ENCODE data around the gene NKAIN4.

Gene NKAIN4

GRCh38 chr20:63264519-63264918, 10.3 kb upstream of the NKAIN4 start:
- H3K27ac Mint-ChIP-seq, result peak overlapping the region; percentile 70 to 93 (median 89)
- H3K4me3 Mint-ChIP-seq, result peak overlapping the region in 2 of 3 experiments; percentile 46 to 66
- peaks cover 87% of the 10 kb centered on the region for H3K4me1 Mint-ChIP-seq
- no peaks in the 10 kb centered on the region for H3K36me3 Mint-ChIP-seq (ENCODE audit: low read depth)
- no peak for TF ChIP-seq CTCF (IDR thresholded peaks at IDR 0.05; ENCODE audit: unreplicated experiment in 3 of 3)
- no peaks in the 10 kb centered on the region for H3K9me3 Mint-ChIP-seq
- H3K27me3 Mint-ChIP-seq (ENCODE audit: low read depth), result peaks cover 4% of the 10 kb centered on the region

- Mint-ChIP-seq H3K36me3 (ENCODE audit: low read depth) (no peaks in the 10 kb centered on the region), H3K27me3 (ENCODE audit: low read depth) (peaks cover 4% of the 10 kb centered on the region), H3K9me3 (no peaks in the 10 kb centered on the region), H3K4me3 (no peak overlapping the region), H3K4me1 (peaks cover 88% of the 10 kb centered on the region), H3K27ac (peak overlapping the region; percentile 70 to 93 (median 89))
- no peak for TF ChIP-seq CTCF (IDR thresholded peaks at IDR 0.05; ENCODE audit: unreplicated experiment in 3 of 3)
Observed at GRCh38 chr20:63264000-63264399, 9.7 kb upstream of the NKAIN4 start.

- no peak for TF ChIP-seq CTCF (IDR thresholded peaks at IDR 0.05; ENCODE audit: unreplicated experiment in 3 of 3)
- peaks cover 7% of the 10 kb centered on the region for H3K27me3 Mint-ChIP-seq (ENCODE audit: low read depth)
- no peaks in the 10 kb centered on the region for H3K9me3 Mint-ChIP-seq
- peaks cover 88% of the 10 kb centered on the region for H3K4me1 Mint-ChIP-seq
- peak overlapping the region; percentile 70 to 99 (median 98) for H3K27ac Mint-ChIP-seq
- H3K36me3 Mint-ChIP-seq (ENCODE audit: low read depth), result no peaks in the 10 kb centered on the region
- H3K4me3 Mint-ChIP-seq, result peak overlapping the region in 2 of 3 experiments; percentile 4 to 26
Observed at GRCh38 chr20:63262836-63263235, 8.6 kb upstream of the NKAIN4 start.

GRCh38 chr20:63261795-63262528, 7.7 kb upstream of the NKAIN4 start:
- Mint-ChIP-seq H3K4me3 (peak overlapping the region; percentile 33 to 63 (median 36)), H3K36me3 (ENCODE audit: low read depth) (no peaks in the 10 kb centered on the region), H3K27me3 (ENCODE audit: low read depth) (peaks cover 10% of the 10 kb centered on the region), H3K4me1 (peaks cover 88% of the 10 kb centered on the region), H3K27ac (peak overlapping the region; percentile 96 to 99 (median 98)), H3K9me3 (no peaks in the 10 kb centered on the region)
- TF ChIP-seq CTCF (IDR thresholded peaks at IDR 0.05; ENCODE audit: unreplicated experiment in 3 of 3), result no peak

GRCh38 chr20:63261060-63261794, 7.0 kb upstream of the NKAIN4 start:
- no peak for TF ChIP-seq CTCF (IDR thresholded peaks at IDR 0.05; ENCODE audit: unreplicated experiment in 3 of 3)

More at GRCh38 chr20:63261060-63261794, 7.0 kb upstream of the NKAIN4 start:
- H3K36me3 Mint-ChIP-seq (ENCODE audit: low read depth), result no peaks in the 10 kb centered on the region
- H3K27me3 Mint-ChIP-seq (ENCODE audit: low read depth), result peaks cover 12% of the 10 kb centered on the region
- H3K4me1 Mint-ChIP-seq, result peaks cover 90% of the 10 kb centered on the region
- H3K27ac Mint-ChIP-seq, result peak overlapping the region; percentile 96 to 99 (median 98)
- H3K9me3 Mint-ChIP-seq, result no peaks in the 10 kb centered on the region
- peak overlapping the region; percentile 33 to 63 (median 46) for H3K4me3 Mint-ChIP-seq
